ENCODE data around the gene MRPL32.

The MRPL32 gene

DNA sequence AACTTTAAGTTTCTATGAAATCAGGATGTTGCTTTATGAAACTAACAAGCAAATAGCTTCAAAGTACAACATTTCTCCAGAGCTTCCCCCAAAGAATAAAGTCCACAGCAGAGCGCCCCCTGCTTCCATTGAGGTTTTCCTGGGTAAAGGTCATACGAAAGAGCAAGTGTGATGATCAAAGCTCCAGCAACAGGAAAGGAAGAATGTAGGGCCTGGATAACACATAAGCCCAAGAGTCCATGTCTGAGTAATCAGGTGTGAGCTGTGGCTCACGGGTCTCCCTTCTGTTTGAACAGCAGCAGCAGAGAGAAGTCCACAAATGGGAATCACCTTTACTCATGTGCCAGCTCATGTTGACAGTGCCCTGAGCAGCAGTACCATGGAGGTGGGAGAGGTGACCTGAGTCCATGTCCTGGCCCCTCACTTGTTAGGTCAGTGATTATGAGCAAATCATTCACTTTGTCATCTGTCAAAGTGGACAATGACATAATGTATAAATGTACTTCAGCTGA, 50.5 kb downstream of the MRPL32 start (continued):
- TF ChIP-seq, protein P1, sequence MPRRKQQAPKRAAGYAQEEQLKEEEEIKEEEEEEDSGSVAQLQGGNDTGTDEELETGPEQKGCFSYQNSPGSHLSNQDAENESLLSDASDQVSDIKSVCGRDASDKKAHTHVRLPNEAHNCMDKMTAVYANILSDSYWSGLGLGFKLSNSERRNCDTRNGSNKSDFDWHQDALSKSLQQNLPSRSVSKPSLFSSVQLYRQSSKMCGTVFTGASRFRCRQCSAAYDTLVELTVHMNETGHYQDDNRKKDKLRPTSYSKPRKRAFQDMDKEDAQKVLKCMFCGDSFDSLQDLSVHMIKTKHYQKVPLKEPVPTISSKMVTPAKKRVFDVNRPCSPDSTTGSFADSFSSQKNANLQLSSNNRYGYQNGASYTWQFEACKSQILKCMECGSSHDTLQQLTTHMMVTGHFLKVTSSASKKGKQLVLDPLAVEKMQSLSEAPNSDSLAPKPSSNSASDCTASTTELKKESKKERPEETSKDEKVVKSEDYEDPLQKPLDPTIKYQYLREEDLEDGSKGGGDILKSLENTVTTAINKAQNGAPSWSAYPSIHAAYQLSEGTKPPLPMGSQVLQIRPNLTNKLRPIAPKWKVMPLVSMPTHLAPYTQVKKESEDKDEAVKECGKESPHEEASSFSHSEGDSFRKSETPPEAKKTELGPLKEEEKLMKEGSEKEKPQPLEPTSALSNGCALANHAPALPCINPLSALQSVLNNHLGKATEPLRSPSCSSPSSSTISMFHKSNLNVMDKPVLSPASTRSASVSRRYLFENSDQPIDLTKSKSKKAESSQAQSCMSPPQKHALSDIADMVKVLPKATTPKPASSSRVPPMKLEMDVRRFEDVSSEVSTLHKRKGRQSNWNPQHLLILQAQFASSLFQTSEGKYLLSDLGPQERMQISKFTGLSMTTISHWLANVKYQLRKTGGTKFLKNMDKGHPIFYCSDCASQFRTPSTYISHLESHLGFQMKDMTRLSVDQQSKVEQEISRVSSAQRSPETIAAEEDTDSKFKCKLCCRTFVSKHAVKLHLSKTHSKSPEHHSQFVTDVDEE (CRISPR knock-in tag; IDR thresholded peaks at IDR 0.05): no peak
- TF ChIP-seq, protein P2, sequence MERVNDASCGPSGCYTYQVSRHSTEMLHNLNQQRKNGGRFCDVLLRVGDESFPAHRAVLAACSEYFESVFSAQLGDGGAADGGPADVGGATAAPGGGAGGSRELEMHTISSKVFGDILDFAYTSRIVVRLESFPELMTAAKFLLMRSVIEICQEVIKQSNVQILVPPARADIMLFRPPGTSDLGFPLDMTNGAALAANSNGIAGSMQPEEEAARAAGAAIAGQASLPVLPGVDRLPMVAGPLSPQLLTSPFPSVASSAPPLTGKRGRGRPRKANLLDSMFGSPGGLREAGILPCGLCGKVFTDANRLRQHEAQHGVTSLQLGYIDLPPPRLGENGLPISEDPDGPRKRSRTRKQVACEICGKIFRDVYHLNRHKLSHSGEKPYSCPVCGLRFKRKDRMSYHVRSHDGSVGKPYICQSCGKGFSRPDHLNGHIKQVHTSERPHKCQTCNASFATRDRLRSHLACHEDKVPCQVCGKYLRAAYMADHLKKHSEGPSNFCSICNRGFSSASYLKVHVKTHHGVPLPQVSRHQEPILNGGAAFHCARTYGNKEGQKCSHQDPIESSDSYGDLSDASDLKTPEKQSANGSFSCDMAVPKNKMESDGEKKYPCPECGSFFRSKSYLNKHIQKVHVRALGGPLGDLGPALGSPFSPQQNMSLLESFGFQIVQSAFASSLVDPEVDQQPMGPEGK (CRISPR knock-in tag; IDR thresholded peaks at IDR 0.05; ENCODE audit: borderline replicate concordance): no peak
- TF ChIP-seq OSR1 (CRISPR knock-in tag; IDR thresholded peaks at IDR 0.05) (no peak), ISL1 (CRISPR knock-in tag; IDR thresholded peaks at IDR 0.05) (no peak), ZFP30 (CRISPR knock-in tag; IDR thresholded peaks at IDR 0.05) (no peak), CSDC2 (CRISPR knock-in tag; IDR thresholded peaks at IDR 0.05) (no peak), ZC3H10 (CRISPR knock-in tag; IDR thresholded peaks at IDR 0.05) (no peak), TCF4 (CRISPR knock-in tag; IDR thresholded peaks at IDR 0.05; ENCODE audit: borderline replicate concordance) (no peak), ZFP3 (CRISPR knock-in tag; IDR thresholded peaks at IDR 0.05) (no peak), POU6F1 (CRISPR knock-in tag; IDR thresholded peaks at IDR 0.05; ENCODE audit: borderline replicate concordance, low read depth) (no peak)

- ATAC-seq: no peak
- TF ChIP-seq ZNF70 (CRISPR knock-in tag; IDR thresholded peaks at IDR 0.05) (no peak), PPARA (CRISPR knock-in tag; IDR thresholded peaks at IDR 0.05; ENCODE audit: borderline replicate concordance) (no peak), ZFP3 (CRISPR knock-in tag; IDR thresholded peaks at IDR 0.05) (no peak), RARB (CRISPR knock-in tag; IDR thresholded peaks at IDR 0.05) (no peak), ESRRG (CRISPR knock-in tag; IDR thresholded peaks at IDR 0.05) (no peak), ZFP30 (CRISPR knock-in tag; IDR thresholded peaks at IDR 0.05) (no peak), ZNF8 (CRISPR knock-in tag; IDR thresholded peaks at IDR 0.05) (no peak), BACH2 (CRISPR knock-in tag; IDR thresholded peaks at IDR 0.05; ENCODE audit: borderline replicate concordance) (no peak), ZC3H10 (CRISPR knock-in tag; IDR thresholded peaks at IDR 0.05) (no peak), ISL1 (CRISPR knock-in tag; IDR thresholded peaks at IDR 0.05) (no peak), CSDC2 (CRISPR knock-in tag; IDR thresholded peaks at IDR 0.05) (no peak), TOX (CRISPR knock-in tag; IDR thresholded peaks at IDR 0.05; ENCODE audit: borderline replicate concordance) (no peak), GLIS3 (CRISPR knock-in tag; IDR thresholded peaks at IDR 0.05) (no peak), POU6F1 (CRISPR knock-in tag; IDR thresholded peaks at IDR 0.05; ENCODE audit: borderline replicate concordance, low read depth) (no peak), SNAI2 (CRISPR knock-in tag; IDR thresholded peaks at IDR 0.05) (no peak), OSR1 (CRISPR knock-in tag; IDR thresholded peaks at IDR 0.05) (no peak)
- TF ChIP-seq, protein P2 (CRISPR knock-in tag; IDR thresholded peaks at IDR 0.05; ENCODE audit: borderline replicate concordance): no peak
- TF ChIP-seq, protein P3, sequence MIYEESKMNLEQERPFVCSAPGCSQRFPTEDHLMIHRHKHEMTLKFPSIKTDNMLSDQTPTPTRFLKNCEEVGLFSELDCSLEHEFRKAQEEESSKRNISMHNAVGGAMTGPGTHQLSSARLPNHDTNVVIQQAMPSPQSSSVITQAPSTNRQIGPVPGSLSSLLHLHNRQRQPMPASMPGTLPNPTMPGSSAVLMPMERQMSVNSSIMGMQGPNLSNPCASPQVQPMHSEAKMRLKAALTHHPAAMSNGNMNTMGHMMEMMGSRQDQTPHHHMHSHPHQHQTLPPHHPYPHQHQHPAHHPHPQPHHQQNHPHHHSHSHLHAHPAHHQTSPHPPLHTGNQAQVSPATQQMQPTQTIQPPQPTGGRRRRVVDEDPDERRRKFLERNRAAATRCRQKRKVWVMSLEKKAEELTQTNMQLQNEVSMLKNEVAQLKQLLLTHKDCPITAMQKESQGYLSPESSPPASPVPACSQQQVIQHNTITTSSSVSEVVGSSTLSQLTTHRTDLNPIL (CRISPR knock-in tag; IDR thresholded peaks at IDR 0.05; ENCODE audit: low read depth): no peak
- TF ChIP-seq, protein P1 (CRISPR knock-in tag; IDR thresholded peaks at IDR 0.05): no peak
- TF ChIP-seq, protein P4, sequence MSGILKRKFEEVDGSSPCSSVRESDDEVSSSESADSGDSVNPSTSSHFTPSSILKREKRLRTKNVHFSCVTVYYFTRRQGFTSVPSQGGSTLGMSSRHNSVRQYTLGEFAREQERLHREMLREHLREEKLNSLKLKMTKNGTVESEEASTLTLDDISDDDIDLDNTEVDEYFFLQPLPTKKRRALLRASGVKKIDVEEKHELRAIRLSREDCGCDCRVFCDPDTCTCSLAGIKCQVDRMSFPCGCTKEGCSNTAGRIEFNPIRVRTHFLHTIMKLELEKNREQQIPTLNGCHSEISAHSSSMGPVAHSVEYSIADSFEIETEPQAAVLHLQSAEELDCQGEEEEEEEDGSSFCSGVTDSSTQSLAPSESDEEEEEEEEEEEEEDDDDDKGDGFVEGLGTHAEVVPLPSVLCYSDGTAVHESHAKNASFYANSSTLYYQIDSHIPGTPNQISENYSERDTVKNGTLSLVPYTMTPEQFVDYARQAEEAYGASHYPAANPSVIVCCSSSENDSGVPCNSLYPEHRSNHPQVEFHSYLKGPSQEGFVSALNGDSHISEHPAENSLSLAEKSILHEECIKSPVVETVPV (CRISPR knock-in tag; IDR thresholded peaks at IDR 0.05): no peak
Measured at GRCh38 chr7:42984137-42984536, 52.0 kb downstream of the MRPL32 start.
